Measurements from ENCODE around the gene TMCO5A.

The TMCO5A gene

DNA sequence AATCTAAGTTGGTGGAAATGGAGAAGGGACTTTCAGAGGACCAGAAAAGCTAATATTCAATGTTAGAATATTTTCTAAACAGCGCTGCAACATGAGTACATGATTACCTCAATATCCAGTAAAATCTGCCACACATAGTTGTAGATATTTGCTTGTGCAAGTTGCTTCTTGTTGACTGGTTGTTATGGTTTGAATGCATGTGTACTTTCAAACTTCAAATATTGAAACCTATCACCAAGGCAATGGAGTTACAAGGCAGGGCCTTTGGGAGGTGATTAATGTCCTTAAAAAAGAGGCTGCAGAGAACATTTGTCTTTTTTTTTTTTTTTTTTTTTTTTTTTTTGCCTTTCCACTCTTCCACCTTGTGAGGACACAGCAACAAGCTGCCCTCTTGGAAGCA, 49.9 kb downstream of the TMCO5A start:
- TF ChIP-seq SPI1 (IDR thresholded peaks at IDR 0.05; ENCODE audit: borderline replicate concordance, low read depth) = no peak
- TF ChIP-seq GABPA (IDR thresholded peaks at IDR 0.05; ENCODE audit: low read depth) = no peak
- TF ChIP-seq, protein P1, sequence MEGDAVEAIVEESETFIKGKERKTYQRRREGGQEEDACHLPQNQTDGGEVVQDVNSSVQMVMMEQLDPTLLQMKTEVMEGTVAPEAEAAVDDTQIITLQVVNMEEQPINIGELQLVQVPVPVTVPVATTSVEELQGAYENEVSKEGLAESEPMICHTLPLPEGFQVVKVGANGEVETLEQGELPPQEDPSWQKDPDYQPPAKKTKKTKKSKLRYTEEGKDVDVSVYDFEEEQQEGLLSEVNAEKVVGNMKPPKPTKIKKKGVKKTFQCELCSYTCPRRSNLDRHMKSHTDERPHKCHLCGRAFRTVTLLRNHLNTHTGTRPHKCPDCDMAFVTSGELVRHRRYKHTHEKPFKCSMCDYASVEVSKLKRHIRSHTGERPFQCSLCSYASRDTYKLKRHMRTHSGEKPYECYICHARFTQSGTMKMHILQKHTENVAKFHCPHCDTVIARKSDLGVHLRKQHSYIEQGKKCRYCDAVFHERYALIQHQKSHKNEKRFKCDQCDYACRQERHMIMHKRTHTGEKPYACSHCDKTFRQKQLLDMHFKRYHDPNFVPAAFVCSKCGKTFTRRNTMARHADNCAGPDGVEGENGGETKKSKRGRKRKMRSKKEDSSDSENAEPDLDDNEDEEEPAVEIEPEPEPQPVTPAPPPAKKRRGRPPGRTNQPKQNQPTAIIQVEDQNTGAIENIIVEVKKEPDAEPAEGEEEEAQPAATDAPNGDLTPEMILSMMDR (IDR thresholded peaks at IDR 0.05; ENCODE audit: insufficient read depth, low read length) = no peak
- no peak for TF ChIP-seq REST (IDR thresholded peaks at IDR 0.05; ENCODE audit: insufficient replicate concordance, low read depth)
- no peak for TF ChIP-seq POLR2AphosphoS5 (IDR thresholded peaks at IDR 0.05; ENCODE audit: low read depth)
- no peak overlapping the region for H3K27ac ChIP-seq (replicated peaks)
- no peaks in the 10 kb centered on the region for H3K27me3 ChIP-seq (ENCODE audit: insufficient read depth, poor library complexity, severe bottlenecking)
- no peak overlapping the region for H3K4me3 ChIP-seq (replicated peaks; ENCODE audit: insufficient read depth, low read length)
- DNase-seq (ENCODE audit: low read depth in 1 of 2, low spot score in 1 of 2) = no peak

DNA sequence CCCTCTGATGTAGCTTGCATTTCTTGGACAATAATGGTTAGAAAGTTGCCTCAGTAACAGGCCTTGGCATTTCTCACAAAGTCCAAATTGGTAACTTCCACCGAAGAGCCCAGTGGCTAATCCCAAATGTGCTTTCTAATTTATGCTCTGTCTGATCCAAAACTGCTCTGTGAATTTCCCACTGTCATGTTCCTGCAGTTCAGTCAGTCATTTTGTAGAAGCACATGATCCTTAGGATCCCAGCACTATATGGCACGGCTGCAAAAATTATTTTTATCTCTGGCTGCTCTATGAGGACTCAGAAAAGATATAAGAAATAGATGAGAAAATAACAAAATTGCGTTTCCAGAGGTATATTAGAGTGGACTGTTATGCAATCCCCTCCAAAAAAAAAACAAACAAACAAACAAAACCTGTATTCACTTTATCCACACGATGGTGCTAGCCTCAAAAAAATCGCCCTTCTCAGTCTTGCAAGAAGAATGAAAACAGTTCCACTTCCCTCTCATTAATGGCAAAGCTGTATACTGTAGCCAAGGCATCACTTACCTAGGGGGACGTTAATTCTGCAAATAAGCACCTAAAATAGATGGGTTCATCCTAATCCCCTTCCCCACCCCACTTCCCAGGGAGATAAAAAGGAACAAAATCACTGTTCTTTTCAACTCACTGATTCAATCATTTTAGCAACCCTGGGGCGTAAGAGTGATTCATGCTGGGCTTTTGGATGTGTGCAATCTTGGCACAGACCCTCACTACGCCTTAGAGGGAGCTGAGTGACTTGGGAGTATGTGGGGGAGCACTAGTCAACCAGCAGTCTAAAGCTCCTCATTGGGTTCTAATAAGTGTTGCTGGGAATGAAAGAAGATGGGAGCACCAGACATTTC, 61.3 kb downstream of the TMCO5A start:
- peak; percentile 3 to 22 for DNase-seq (ENCODE audit: low read depth in 1 of 2, low spot score in 1 of 2)
- TF ChIP-seq GABPA (IDR thresholded peaks at IDR 0.05; ENCODE audit: low read depth) (no peak), POLR2AphosphoS5 (IDR thresholded peaks at IDR 0.05; ENCODE audit: low read depth) (no peak), REST (IDR thresholded peaks at IDR 0.05; ENCODE audit: insufficient replicate concordance, low read depth) (no peak), SPI1 (IDR thresholded peaks at IDR 0.05; ENCODE audit: borderline replicate concordance, low read depth) (no peak)
- TF ChIP-seq, protein P1 (IDR thresholded peaks at IDR 0.05; ENCODE audit: insufficient read depth, low read length) = peak; percentile 18
- Histone ChIP-seq H3K27ac (replicated peaks) (no peak overlapping the region), H3K27me3 (ENCODE audit: insufficient read depth, poor library complexity, severe bottlenecking) (no peaks in the 10 kb centered on the region), H3K4me3 (replicated peaks; ENCODE audit: insufficient read depth, low read length) (no peak overlapping the region)
